GM12878 (cell line): ENCODE data around the gene GALNT11. TPM values are rescaled to one million over a fixed set of nuclear protein-coding genes. Genes with fewer than 3 reads are reported as not detected.

Source experiments
- ATAC-seq: fragments of 200-7000 bp; cut with Tn5 transposase; 3 replicates; pipeline ENCODE4 v1.9.1; 2020; ENCODE audit warnings: mild to moderate bottlenecking, moderate library complexity
- BruUV-seq: library from RNA; stranded (reverse); fragments of 400-500 nt; replicated peaks from 2 replicates; lab custom pipeline; 2021; lab: Mats Ljungman, UMichigan
- CTCF ChIA-PET: fragments of 300-600 bp; sonication (Branson Sonifier 250); formaldehyde crosslinking; extraction: SDS; loops from one replicate; lab custom pipeline; 2021; ENCODE audit warnings: inconsistent platforms; lab: Yijun Ruan, JAX
- POLR2A ChIA-PET: fragments of 350-600 bp; formaldehyde crosslinking; extraction: SDS; loops from one replicate; lab custom pipeline; 2021; ENCODE audit warnings: inconsistent platforms; lab: Charles Lee
- RAD21 ChIA-PET: fragments of 300-600 bp; sonication (Branson Sonifier 250); formaldehyde crosslinking; loops from one replicate; lab custom pipeline; 2023; ENCODE audit warnings: antibody characterized with exemption; ENCODE audit not compliant: unreplicated experiment; lab: Charles Lee
- SMC1A ChIA-PET: fragments of 300-600 bp; sonication (Branson Sonifier 250); formaldehyde crosslinking; loops from one replicate; lab custom pipeline; 2023; ENCODE audit not compliant: unreplicated experiment, uncharacterized antibody; lab: Charles Lee
- DNase-seq: peaks from one replicate; pipeline ENCODE4 v3.0.0-alpha.2; 2011; ENCODE audit warnings: low read depth, low spot score
- FAIRE-seq: peaks from 3 replicates; lab custom pipeline; 2011; peaks lifted over from hg19 to GRCh38; lab: Jason Lieb, UNC
- H2AFZ ChIP-seq: 2 replicates; pipeline ENCODE4 v1.6.0; 2011; ENCODE audit warnings: low read depth, low read length, control low read depth; ENCODE audit not compliant: control insufficient read depth
- H3K27ac ChIP-seq: 2 replicates; pipeline ENCODE4 v1.5.1; 2011; ENCODE audit warnings: control low read depth; ENCODE audit not compliant: control insufficient read depth, insufficient read depth
- H3K27me3 ChIP-seq, 2 experiments: replicated peaks in 1 of 2; 2 replicates each; pipeline versions ENCODE4 v1.6.0 to v1.6.1; 2011; ENCODE audit warnings: low read length in 1 of 2; ENCODE audit not compliant: control insufficient read depth in 2 of 2, insufficient read depth in 2 of 2
- H3K36me3 ChIP-seq, 2 experiments: 2 replicates each; pipeline ENCODE4 v1.5.1; 2011; ENCODE audit warnings: low read length in 1 of 2; ENCODE audit not compliant: control insufficient read depth in 2 of 2, insufficient read depth in 2 of 2
- H3K4me1 ChIP-seq: 2 replicates; pipeline ENCODE4 v1.6.1; 2011; ENCODE audit warnings: mild to moderate bottlenecking, low read length, moderate library complexity, mixed read lengths; ENCODE audit not compliant: control insufficient read depth, insufficient read depth
- H3K4me2 ChIP-seq: 2 replicates; pipeline ENCODE4 v1.6.0; 2011; ENCODE audit warnings: control low read depth; ENCODE audit not compliant: control insufficient read depth, insufficient read depth
- H3K4me3 ChIP-seq: fragments of 200-600 bp; sonication (generic); 2 replicates; pipeline ENCODE4 v1.5.1; 2016
- H3K79me2 ChIP-seq: 2 replicates; pipeline ENCODE4 v1.6.0; 2011; ENCODE audit warnings: low read length; ENCODE audit not compliant: control insufficient read depth, insufficient read depth
- H3K9ac ChIP-seq: 2 replicates; pipeline ENCODE4 v1.8.0; 2011; ENCODE audit warnings: low read length, control low read depth, mixed read lengths; ENCODE audit not compliant: control insufficient read depth, insufficient read depth
- H3K9me3 ChIP-seq: replicated peaks from 3 replicates; pipeline ENCODE4 v1.5.1; 2011; ENCODE audit warnings: mild to moderate bottlenecking, low read length; ENCODE audit not compliant: control insufficient read depth, insufficient read depth
- H4K20me1 ChIP-seq: 2 replicates; pipeline ENCODE4 v1.6.0; 2011; ENCODE audit not compliant: control insufficient read depth, insufficient read depth
- ASH2L ChIP-seq: fragments of 300-600, 200-600 bp; sonication (generic); IDR thresholded peaks from 2 replicates; pipeline ENCODE4 v1.6.1; 2017; ENCODE audit warnings: low read depth, mild to moderate bottlenecking, borderline replicate concordance
- CBFB ChIP-seq: IDR thresholded peaks from 2 replicates; pipeline ENCODE4 v1.6.1; 2016; ENCODE audit warnings: antibody characterized with exemption, low read depth
- DPF2 ChIP-seq: fragments of 450-650 bp; IDR thresholded peaks from 2 replicates; pipeline ENCODE4 v1.6.1; 2017; ENCODE audit warnings: mild to moderate bottlenecking
- EZH2 ChIP-seq: IDR thresholded peaks from 2 replicates; pipeline ENCODE4 v1.6.1; 2012; ENCODE audit warnings: low read depth, mild to moderate bottlenecking, control low read depth, inconsistent platforms, low read length, borderline replicate concordance; ENCODE audit not compliant: control insufficient read depth
- FOS ChIP-seq: IDR thresholded peaks from 3 replicates; pipeline ENCODE4 v1.6.1; 2011; ENCODE audit warnings: borderline replicate concordance; ENCODE audit not compliant: insufficient read length; ENCODE audit errors: extremely low read depth
- IKZF1 ChIP-seq: fragments of 450-650 bp; conservative IDR thresholded peaks from 2 replicates; pipeline ENCODE4 v1.6.1; 2017; ENCODE audit warnings: antibody characterized with exemption, mild to moderate bottlenecking
- KLF5 ChIP-seq: fragments of 450-650 bp; IDR thresholded peaks from 2 replicates; pipeline ENCODE4 v1.6.1; 2014; ENCODE audit warnings: mild to moderate bottlenecking; ENCODE audit not compliant: partially characterized antibody
- MTA2 ChIP-seq: fragments of 450-650 bp; IDR thresholded peaks from 2 replicates; pipeline ENCODE4 v1.6.1; 2016; ENCODE audit warnings: low read depth, mild to moderate bottlenecking, moderate library complexity
- NFYB ChIP-seq: IDR thresholded peaks from 2 replicates; pipeline ENCODE4 v1.6.1; 2011; ENCODE audit warnings: low read depth, mild to moderate bottlenecking, low read length, improper control_type of control experiment, moderate library complexity; ENCODE audit not compliant: insufficient read depth
- NR2F1 ChIP-seq: fragments of 450-650 bp; conservative IDR thresholded peaks from 2 replicates; pipeline ENCODE4 v1.6.1; 2017; ENCODE audit warnings: mild to moderate bottlenecking
- SMAD1 ChIP-seq: fragments of 450-650 bp; IDR thresholded peaks from 2 replicates; pipeline ENCODE4 v1.6.1; 2018; ENCODE audit warnings: mild to moderate bottlenecking, low read depth; ENCODE audit not compliant: partially characterized antibody
- SMARCA5 ChIP-seq: fragments of 450-650 bp; IDR thresholded peaks from 2 replicates; pipeline ENCODE4 v1.6.1; 2017; ENCODE audit warnings: mild to moderate bottlenecking
- TCF3 ChIP-seq: IDR thresholded peaks from 2 replicates; pipeline ENCODE4 v1.6.1; 2012; ENCODE audit warnings: low read depth, mild to moderate bottlenecking, low read length, borderline replicate concordance; ENCODE audit not compliant: insufficient read depth
- USF1 ChIP-seq: IDR thresholded peaks from 2 replicates; pipeline ENCODE4 v1.6.1; 2011; ENCODE audit warnings: borderline replicate concordance, low read depth, mild to moderate bottlenecking, moderate library complexity, mixed read lengths, low read length; ENCODE audit not compliant: insufficient read depth; ENCODE audit errors: extremely low read length
- WGBS: methylation state at CpG from one replicate; pipeline ENCODE4 v1.1.6; 2016; ENCODE audit warnings: low lambda C conversion rate; ENCODE audit not compliant: insufficient replicate concordance, insufficient coverage; ENCODE audit errors: missing lambda C conversion rate; 5-methylcytosine and 5-hydroxymethylcytosine counted together
- in situ Hi-C: fragments of 300-500 bp; cut with MboI; formaldehyde crosslinking; loops from 9 replicates; pipeline ENCODE4 v1.14.3; 2018; ENCODE audit warnings: mixed read lengths
- intact Hi-C: fragments of 100-400 bp; cut with micrococcal nuclease; formaldehyde crosslinking; loops from one replicate; pipeline ENCODE4 v1.14.2; 2022; ENCODE audit not compliant: unreplicated experiment
- polyA plus RNA-seq, 11 experiments: library from polyadenylated mRNA; depleted of rRNA in 4 of 11; unstranded in 6 of 11; stranded (reverse) in 5 of 11; fragments of >200 nt; fragmentation: Nextera tagmentation in 4 of 11; fragmentation: Illumina TruSeq in 1 of 11; extraction: Ambion mirVana in 4 of 11; extraction: Trizol in 1 of 11; gene quantifications; 1 replicate in 1 of 11; 2 replicates in 10 of 11; pipeline versions ENCODE4 v1.2.1 to v1.2.3, GENCODE V29; 2011 to 2016; ENCODE audit warnings: inconsistent platforms in 2 of 11, missing spikeins in 2 of 11, low read depth in 1 of 11
- total RNA-seq, 4 experiments: library from RNA; depleted of rRNA in 3 of 4; stranded (reverse); fragments of >200 nt in 3 of 4; fragmentation: Illumina TruSeq in 1 of 4; extraction: Trizol in 1 of 4; gene quantifications; 2 replicates each; pipeline versions ENCODE4 v1.2.1 to v1.2.3, GENCODE V29; 2013 to 2021
- TF ChIP-seq, protein P1 (sequence below), 3 experiments: IDR thresholded peaks in 2 of 3; conservative IDR thresholded peaks in 1 of 3; 2 replicates each; pipeline ENCODE4 v1.5.1; 2011; ENCODE audit warnings: low read depth in 3 of 3, low read length in 3 of 3, mild to moderate bottlenecking in 3 of 3, control low read depth in 2 of 3, moderate library complexity in 2 of 3, inconsistent platforms in 1 of 3, mixed read lengths in 1 of 3; ENCODE audit not compliant: control insufficient read depth in 2 of 3, insufficient read depth in 1 of 3; ENCODE audit errors: extremely low read depth in 1 of 3
- TF ChIP-seq, protein P2 (sequence below): fragments of 450-650 bp; IDR thresholded peaks from 2 replicates; pipeline ENCODE4 v1.6.1; 2016; ENCODE audit warnings: mild to moderate bottlenecking

Gene GALNT11
- total and polyA plus RNA-seq, 10 of the 15 experiments (the other 5 are each of a cell fraction or from before 2014, with no cell fraction given), result 2.0 to 9.5 (median 6.4) TPM

- RAD21 ChIA-PET, result no interaction called here
- H3K4me2 ChIP-seq, result no peak overlapping the region
- no peak for DNase-seq
- H2AFZ ChIP-seq, result no peak overlapping the region
- no TSS peak for BruUV-seq
- no peak for ATAC-seq
- peaks cover 4% of the 10 kb centered on the region; the same call in 1 of the 2 replicates for H3K4me1 ChIP-seq
- no peak overlapping the region for H3K27ac ChIP-seq
- intact Hi-C loops (no loop called here), in situ Hi-C loops (no loop called here)
- H3K27me3 ChIP-seq, result no peaks in the 10 kb centered on the region
- H3K4me3 ChIP-seq, result no peak overlapping the region
- CTCF ChIA-PET, result interaction anchor here (0.6 kb wide), 1 partner anchor 11 kb away, joined by 3 read pairs; no protein-coding TSS in a partner anchor
- FAIRE-seq, result no peak
- POLR2A ChIA-PET, result no interaction called here
- no peaks in the 10 kb centered on the region for H3K79me2 ChIP-seq
- no peaks in the 10 kb centered on the region for H4K20me1 ChIP-seq
- no peaks in the 10 kb centered on the region for H3K9me3 ChIP-seq
- SMC1A ChIA-PET, result interaction anchor here (1.2 kb wide), 1 partner anchor 11 kb away, joined by 3 read pairs; no protein-coding TSS in a partner anchor
- no peak overlapping the region for H3K9ac ChIP-seq
- no peaks in the 10 kb centered on the region for H3K36me3 ChIP-seq
- WGBS, result 95% methylated on average over 4 of the region's 4 CpGs
- TF ChIP-seq CBFB (no peak), ASH2L (no peak), IKZF1 (no peak), TCF3 (no peak), DPF2 (no peak), NFYB (no peak), FOS (no peak), USF1 (no peak), SMARCA5 (no peak), EZH2 (no peak), MTA2 (no peak), SMAD1 (no peak), KLF5 (no peak), NR2F1 (no peak)
- TF ChIP-seq, protein P1, sequence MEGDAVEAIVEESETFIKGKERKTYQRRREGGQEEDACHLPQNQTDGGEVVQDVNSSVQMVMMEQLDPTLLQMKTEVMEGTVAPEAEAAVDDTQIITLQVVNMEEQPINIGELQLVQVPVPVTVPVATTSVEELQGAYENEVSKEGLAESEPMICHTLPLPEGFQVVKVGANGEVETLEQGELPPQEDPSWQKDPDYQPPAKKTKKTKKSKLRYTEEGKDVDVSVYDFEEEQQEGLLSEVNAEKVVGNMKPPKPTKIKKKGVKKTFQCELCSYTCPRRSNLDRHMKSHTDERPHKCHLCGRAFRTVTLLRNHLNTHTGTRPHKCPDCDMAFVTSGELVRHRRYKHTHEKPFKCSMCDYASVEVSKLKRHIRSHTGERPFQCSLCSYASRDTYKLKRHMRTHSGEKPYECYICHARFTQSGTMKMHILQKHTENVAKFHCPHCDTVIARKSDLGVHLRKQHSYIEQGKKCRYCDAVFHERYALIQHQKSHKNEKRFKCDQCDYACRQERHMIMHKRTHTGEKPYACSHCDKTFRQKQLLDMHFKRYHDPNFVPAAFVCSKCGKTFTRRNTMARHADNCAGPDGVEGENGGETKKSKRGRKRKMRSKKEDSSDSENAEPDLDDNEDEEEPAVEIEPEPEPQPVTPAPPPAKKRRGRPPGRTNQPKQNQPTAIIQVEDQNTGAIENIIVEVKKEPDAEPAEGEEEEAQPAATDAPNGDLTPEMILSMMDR (IDR thresholded peaks at IDR 0.05 in 2 of 3, conservative IDR thresholded peaks at IDR 0.05 in 1 of 3; ENCODE audit: control insufficient read depth in 2 of 3, extremely low read depth in 1 of 3, insufficient read depth in 1 of 3, low read depth in 3 of 3, low read length in 3 of 3), result no peak
- TF ChIP-seq, protein P2, sequence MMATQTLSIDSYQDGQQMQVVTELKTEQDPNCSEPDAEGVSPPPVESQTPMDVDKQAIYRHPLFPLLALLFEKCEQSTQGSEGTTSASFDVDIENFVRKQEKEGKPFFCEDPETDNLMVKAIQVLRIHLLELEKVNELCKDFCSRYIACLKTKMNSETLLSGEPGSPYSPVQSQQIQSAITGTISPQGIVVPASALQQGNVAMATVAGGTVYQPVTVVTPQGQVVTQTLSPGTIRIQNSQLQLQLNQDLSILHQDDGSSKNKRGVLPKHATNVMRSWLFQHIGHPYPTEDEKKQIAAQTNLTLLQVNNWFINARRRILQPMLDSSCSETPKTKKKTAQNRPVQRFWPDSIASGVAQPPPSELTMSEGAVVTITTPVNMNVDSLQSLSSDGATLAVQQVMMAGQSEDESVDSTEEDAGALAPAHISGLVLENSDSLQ, result no peak
These were observed 55.6 kb downstream of the GALNT11 start for GRCh38 chr7:152081088-152081487.
